ENCODE data around the gene PDLIM5. TPM values are rescaled to one million over a fixed set of nuclear protein-coding genes. Genes with fewer than 3 reads are reported as not detected.

Gene PDLIM5
- total RNA-seq, 4 donors from 2014 or later, result 473 to 833 (median 673) TPM

DNA sequence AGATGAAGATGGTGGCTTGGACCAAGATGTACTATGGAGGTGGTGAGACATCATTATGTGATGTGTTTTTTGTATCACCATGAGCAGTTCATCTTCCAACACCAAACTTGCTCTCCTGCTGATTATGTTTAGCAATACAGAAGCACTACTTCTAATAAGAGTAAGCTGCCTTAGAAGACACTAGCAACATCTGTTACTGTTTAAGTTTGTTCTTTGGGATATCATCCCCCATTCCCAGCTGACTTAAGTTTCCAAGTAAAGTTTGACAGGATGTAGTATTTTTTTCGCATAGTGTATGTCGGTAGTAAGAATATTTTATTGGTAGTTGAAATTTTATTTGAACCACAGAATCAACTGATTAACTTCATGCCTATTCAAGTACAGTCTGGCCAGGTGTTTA lies 182.5 kb downstream of the PDLIM5 start:
- DNase-seq, result no peak
- no peak overlapping the region for H3K27ac ChIP-seq
- H3K4me1 ChIP-seq, result no peaks in the 10 kb centered on the region
- ATAC-seq, result no peak
- no peaks in the 10 kb centered on the region for H3K27me3 ChIP-seq
- H3K9me3 ChIP-seq, result no peaks in the 10 kb centered on the region
- no peak overlapping the region for H3K4me3 ChIP-seq
- intact Hi-C loops (cut with DNase I; ENCODE audit: low total_unique reads) (no loop called here), in situ Hi-C loops (cut with MboI; ENCODE audit: low sequenced_read_pairs in 4 of 4) (loop anchor here in 1 of 4 donors (25.0 kb wide), 1 partner anchor 478 kb away; no protein-coding TSS in a partner anchor)
- TF ChIP-seq, protein P1, sequence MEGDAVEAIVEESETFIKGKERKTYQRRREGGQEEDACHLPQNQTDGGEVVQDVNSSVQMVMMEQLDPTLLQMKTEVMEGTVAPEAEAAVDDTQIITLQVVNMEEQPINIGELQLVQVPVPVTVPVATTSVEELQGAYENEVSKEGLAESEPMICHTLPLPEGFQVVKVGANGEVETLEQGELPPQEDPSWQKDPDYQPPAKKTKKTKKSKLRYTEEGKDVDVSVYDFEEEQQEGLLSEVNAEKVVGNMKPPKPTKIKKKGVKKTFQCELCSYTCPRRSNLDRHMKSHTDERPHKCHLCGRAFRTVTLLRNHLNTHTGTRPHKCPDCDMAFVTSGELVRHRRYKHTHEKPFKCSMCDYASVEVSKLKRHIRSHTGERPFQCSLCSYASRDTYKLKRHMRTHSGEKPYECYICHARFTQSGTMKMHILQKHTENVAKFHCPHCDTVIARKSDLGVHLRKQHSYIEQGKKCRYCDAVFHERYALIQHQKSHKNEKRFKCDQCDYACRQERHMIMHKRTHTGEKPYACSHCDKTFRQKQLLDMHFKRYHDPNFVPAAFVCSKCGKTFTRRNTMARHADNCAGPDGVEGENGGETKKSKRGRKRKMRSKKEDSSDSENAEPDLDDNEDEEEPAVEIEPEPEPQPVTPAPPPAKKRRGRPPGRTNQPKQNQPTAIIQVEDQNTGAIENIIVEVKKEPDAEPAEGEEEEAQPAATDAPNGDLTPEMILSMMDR (IDR thresholded peaks at IDR 0.05 in 4 of 5, conservative IDR thresholded peaks at IDR 0.05 in 1 of 5), result no peak
- TF ChIP-seq POLR2A (IDR thresholded peaks at IDR 0.05), result no peak
- H3K36me3 ChIP-seq, result peaks cover 0 to 5% of the 10 kb centered on the region in 2 donors

DNA sequence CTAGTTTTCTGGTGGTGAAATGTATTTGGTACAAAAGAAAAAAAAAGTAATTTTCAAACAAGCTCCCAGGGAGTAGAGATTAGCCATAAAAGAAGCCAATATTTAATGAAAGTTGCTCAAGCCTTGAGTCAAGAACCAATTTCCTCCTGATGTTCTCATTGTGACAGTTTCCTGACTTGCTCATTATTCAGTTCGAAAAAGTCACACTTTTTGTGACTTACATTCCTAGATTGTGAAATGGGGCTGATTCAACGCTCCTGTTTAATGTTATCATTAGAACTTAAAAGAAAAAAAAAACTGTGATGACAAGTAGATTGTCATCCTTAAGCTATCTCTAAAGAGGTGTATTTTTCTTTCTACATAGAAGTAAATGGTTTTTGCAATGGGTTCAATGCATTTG lies 183.4 kb downstream of the PDLIM5 start:
- Histone ChIP-seq H3K27me3 (no peaks in the 10 kb centered on the region), H3K4me3 (no peak overlapping the region), H3K36me3 (peaks cover 0 to 5% of the 10 kb centered on the region in 2 donors), H3K4me1 (no peaks in the 10 kb centered on the region), H3K27ac (no peak overlapping the region), H3K9me3 (no peaks in the 10 kb centered on the region)
- in situ Hi-C loops (cut with MboI; ENCODE audit: low sequenced_read_pairs in 4 of 4) (loop anchor here in 1 of 4 donors (25.0 kb wide), 1 partner anchor 477 kb away; no protein-coding TSS in a partner anchor), intact Hi-C loops (cut with DNase I; ENCODE audit: low total_unique reads) (no loop called here)
- TF ChIP-seq POLR2A (IDR thresholded peaks at IDR 0.05), result no peak
- TF ChIP-seq, protein P1 (IDR thresholded peaks at IDR 0.05 in 4 of 5, conservative IDR thresholded peaks at IDR 0.05 in 1 of 5), result no peak
- no peak for DNase-seq
- ATAC-seq, result no peak

DNA sequence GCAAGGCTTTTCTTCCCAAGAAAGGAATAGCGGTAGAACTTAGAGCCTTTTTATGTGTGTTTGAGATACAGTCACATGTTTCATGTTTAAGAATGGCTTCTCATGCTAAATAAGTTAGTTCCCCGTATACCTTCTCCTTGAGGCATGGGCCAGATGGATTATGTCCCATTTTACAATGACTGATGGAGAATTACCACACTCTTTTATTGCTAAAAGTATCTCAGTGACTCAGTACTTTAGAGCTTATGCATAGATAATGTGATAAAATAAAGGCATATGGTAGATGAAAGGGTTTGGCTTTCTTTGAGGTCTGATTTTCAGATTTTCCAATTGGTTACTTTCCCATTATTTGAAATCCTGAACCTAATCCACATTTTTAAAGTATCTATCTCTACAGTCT lies 184.3 kb downstream of the PDLIM5 start:
- TF ChIP-seq POLR2A (IDR thresholded peaks at IDR 0.05), result no peak
- TF ChIP-seq, protein P1 (IDR thresholded peaks at IDR 0.05 in 4 of 5, conservative IDR thresholded peaks at IDR 0.05 in 1 of 5), result no peak
- Histone ChIP-seq H3K4me1 (no peaks in the 10 kb centered on the region), H3K4me3 (no peak overlapping the region), H3K27ac (no peak overlapping the region), H3K36me3 (peaks cover 0 to 5% of the 10 kb centered on the region in 2 donors), H3K27me3 (no peaks in the 10 kb centered on the region), H3K9me3 (no peaks in the 10 kb centered on the region)
- DNase-seq (no peak), ATAC-seq (no peak)
- in situ Hi-C loops (cut with MboI; ENCODE audit: low sequenced_read_pairs in 4 of 4), result loop anchor here in 1 of 4 donors (25.0 kb wide), 1 partner anchor 476 kb away; no protein-coding TSS in a partner anchor
- intact Hi-C loops (cut with DNase I; ENCODE audit: low total_unique reads), result no loop called here

DNA sequence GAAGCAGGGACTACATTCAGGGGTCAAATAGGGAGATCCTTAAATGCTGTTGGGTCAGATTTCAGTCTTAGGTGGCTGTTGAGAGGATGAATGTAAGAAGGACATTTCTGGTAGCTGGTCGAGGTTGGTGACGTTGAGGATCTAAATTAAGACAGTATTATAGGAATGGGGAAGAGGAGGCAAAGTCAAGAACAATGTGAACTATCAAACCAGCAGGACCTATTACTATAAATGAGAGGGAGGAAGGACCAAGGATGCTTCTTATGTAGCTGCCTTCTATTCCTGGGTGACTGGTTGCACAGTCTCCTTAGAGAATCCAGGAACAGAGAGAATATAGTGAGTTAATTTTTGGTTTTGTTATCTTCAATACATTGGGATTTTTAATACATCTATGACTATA lies 187.6 kb downstream of the PDLIM5 start:
- DNase-seq (no peak), ATAC-seq (no peak)
- H3K9me3 ChIP-seq, result no peaks in the 10 kb centered on the region
- intact Hi-C loops (cut with DNase I; ENCODE audit: low total_unique reads), result no loop called here
- H3K27ac ChIP-seq, result no peak overlapping the region
- TF ChIP-seq, protein P1 (IDR thresholded peaks at IDR 0.05 in 4 of 5, conservative IDR thresholded peaks at IDR 0.05 in 1 of 5), result no peak
- TF ChIP-seq POLR2A (IDR thresholded peaks at IDR 0.05), result no peak
- H3K4me3 ChIP-seq, result no peak overlapping the region
- H3K36me3 ChIP-seq, result no peaks in the 10 kb centered on the region
- H3K27me3 ChIP-seq, result no peaks in the 10 kb centered on the region
- H3K4me1 ChIP-seq, result peaks cover 0 to 3% of the 10 kb centered on the region in 2 donors
- in situ Hi-C loops (cut with MboI; ENCODE audit: low sequenced_read_pairs in 4 of 4), result loop anchor here in 1 of 4 donors (25.0 kb wide), 1 partner anchor 473 kb away; no protein-coding TSS in a partner anchor

DNA sequence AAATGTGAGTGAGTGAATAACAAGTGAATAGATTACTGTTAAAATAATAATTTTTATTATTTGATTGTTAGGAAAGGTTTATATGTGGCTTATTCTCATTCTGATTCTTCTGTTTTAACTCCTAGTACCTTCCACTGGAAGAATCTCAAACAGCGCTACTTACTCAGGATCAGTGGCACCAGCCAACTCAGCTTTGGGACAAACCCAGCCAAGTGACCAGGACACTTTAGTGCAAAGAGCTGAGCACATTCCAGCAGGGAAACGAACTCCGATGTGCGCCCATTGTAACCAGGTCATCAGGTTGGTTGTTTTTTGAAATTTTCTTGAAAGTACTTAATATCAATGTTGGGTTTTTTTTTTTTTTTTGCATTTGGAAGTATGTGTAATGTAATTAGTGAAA lies 188.4 kb downstream of the PDLIM5 start:
- no peak for TF ChIP-seq POLR2A (IDR thresholded peaks at IDR 0.05)
- TF ChIP-seq, protein P1 (IDR thresholded peaks at IDR 0.05 in 4 of 5, conservative IDR thresholded peaks at IDR 0.05 in 1 of 5), result no peak
- Histone ChIP-seq H3K4me1 (peaks cover 0 to 3% of the 10 kb centered on the region in 2 donors), H3K36me3 (no peaks in the 10 kb centered on the region), H3K27ac (no peak overlapping the region), H3K9me3 (no peaks in the 10 kb centered on the region), H3K27me3 (no peaks in the 10 kb centered on the region), H3K4me3 (no peak overlapping the region)
- in situ Hi-C loops (cut with MboI; ENCODE audit: low sequenced_read_pairs in 4 of 4), result loop anchor here in 1 of 4 donors (25.0 kb wide), 1 partner anchor 472 kb away; no protein-coding TSS in a partner anchor
- no peak for ATAC-seq
- intact Hi-C loops (cut with DNase I; ENCODE audit: low total_unique reads), result no loop called here
- no peak for DNase-seq
